GM12892 (cell line): Measurements from ENCODE around the gene PRSS22.

Experiments used
- POLR2A ChIP-seq: IDR thresholded peaks from 2 replicates; pipeline ENCODE4 v1.6.1; 2011; ENCODE audit warnings: low read depth, low read length, control low read depth
- TAF1 ChIP-seq: IDR thresholded peaks from 2 replicates; pipeline ENCODE4 v1.6.1; 2011; ENCODE audit warnings: low read depth, mild to moderate bottlenecking, control low read depth, low read length, borderline replicate concordance

DNA sequence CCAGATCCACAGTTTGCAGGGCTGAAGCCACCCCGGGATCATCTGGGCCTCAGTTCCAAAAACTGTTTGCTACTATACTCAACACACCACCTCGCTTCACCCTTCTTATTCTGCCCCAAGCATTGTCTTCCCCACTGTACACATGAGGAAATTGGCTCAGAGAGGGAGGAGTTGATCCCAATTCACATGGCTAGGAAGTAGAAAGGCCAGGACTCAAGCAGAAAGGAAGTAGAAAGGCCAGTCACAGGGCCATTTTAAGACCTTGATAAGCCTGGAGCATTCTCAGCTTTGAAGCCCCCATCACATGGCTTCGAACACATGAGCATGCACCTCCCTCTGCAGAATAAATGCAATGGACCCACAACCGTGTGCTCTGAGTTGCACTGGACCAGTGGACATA is 7.7 kb upstream of the PRSS22 start:
- TF ChIP-seq TAF1 (no peak), POLR2A (no peak)
